Nephron progenitor cell (in vitro differentiated cells): ENCODE measurements around the gene MMGT1.

Experiments
- DNase-seq: peaks from one replicate; pipeline ENCODE4 v3.0.0; 2021
- H3K27ac Mint-ChIP-seq: 2 replicates; pipeline ENCODE4 v1.8.0; 2021; ENCODE audit warnings: mild to moderate bottlenecking, moderate library complexity, mixed read lengths
- H3K27me3 Mint-ChIP-seq: 2 replicates; pipeline ENCODE4 v1.8.0; 2021; ENCODE audit warnings: mild to moderate bottlenecking, low read depth, mixed read lengths; ENCODE audit not compliant: poor library complexity
- H3K36me3 Mint-ChIP-seq: 2 replicates; pipeline ENCODE4 v1.8.0; 2021; ENCODE audit warnings: low read depth, mixed read lengths
- H3K4me1 Mint-ChIP-seq: 2 replicates; pipeline ENCODE4 v1.8.0; 2021; ENCODE audit warnings: mixed read lengths
- H3K4me3 Mint-ChIP-seq: 2 replicates; pipeline ENCODE4 v1.8.0; 2021; ENCODE audit warnings: mild to moderate bottlenecking, moderate library complexity, mixed read lengths
- H3K9me3 Mint-ChIP-seq: 2 replicates; pipeline ENCODE4 v1.8.0; 2021; ENCODE audit warnings: mild to moderate bottlenecking, moderate library complexity, mixed read lengths
- TF ChIP-seq, protein P1 (sequence below): fragments of 200-600 bp; sonication (generic); IDR thresholded peaks from 2 replicates; pipeline ENCODE4 v1.5.0; 2021; ENCODE audit warnings: antibody characterized with exemption

Gene MMGT1

GRCh38 chrX:135973548-135974278 is at the start of gene MMGT1:
MMGT1 (minus strand) TSS chrX:135973988; CDS start chrX:135973675, 313 bp downstream.
- peak; percentile 76 for DNase-seq
- Mint-ChIP-seq H3K36me3 (no peaks in the 10 kb centered on the region), H3K4me3 (peak within 1 kb of the TSS; percentile 92), H3K9me3 (peaks cover 46% of the 10 kb centered on the region), H3K4me1 (peaks cover 29% of the 10 kb centered on the region), H3K27me3 (peaks cover 7% of the 10 kb centered on the region), H3K27ac (peak within 1 kb of the TSS; percentile 100)
- TF ChIP-seq, protein P1, sequence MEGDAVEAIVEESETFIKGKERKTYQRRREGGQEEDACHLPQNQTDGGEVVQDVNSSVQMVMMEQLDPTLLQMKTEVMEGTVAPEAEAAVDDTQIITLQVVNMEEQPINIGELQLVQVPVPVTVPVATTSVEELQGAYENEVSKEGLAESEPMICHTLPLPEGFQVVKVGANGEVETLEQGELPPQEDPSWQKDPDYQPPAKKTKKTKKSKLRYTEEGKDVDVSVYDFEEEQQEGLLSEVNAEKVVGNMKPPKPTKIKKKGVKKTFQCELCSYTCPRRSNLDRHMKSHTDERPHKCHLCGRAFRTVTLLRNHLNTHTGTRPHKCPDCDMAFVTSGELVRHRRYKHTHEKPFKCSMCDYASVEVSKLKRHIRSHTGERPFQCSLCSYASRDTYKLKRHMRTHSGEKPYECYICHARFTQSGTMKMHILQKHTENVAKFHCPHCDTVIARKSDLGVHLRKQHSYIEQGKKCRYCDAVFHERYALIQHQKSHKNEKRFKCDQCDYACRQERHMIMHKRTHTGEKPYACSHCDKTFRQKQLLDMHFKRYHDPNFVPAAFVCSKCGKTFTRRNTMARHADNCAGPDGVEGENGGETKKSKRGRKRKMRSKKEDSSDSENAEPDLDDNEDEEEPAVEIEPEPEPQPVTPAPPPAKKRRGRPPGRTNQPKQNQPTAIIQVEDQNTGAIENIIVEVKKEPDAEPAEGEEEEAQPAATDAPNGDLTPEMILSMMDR, result no peak

GRCh38 chrX:136021903-136022302 is 48.1 kb upstream of the MMGT1 start:
- H3K4me3 Mint-ChIP-seq, result no peak overlapping the region
- no peak for DNase-seq
- no peaks in the 10 kb centered on the region for H3K27me3 Mint-ChIP-seq
- no peaks in the 10 kb centered on the region for H3K4me1 Mint-ChIP-seq
- peaks cover 21% of the 10 kb centered on the region for H3K9me3 Mint-ChIP-seq
- H3K27ac Mint-ChIP-seq, result no peak overlapping the region
- TF ChIP-seq, protein P1, result no peak
- H3K36me3 Mint-ChIP-seq, result peaks cover 46% of the 10 kb centered on the region

DNA sequence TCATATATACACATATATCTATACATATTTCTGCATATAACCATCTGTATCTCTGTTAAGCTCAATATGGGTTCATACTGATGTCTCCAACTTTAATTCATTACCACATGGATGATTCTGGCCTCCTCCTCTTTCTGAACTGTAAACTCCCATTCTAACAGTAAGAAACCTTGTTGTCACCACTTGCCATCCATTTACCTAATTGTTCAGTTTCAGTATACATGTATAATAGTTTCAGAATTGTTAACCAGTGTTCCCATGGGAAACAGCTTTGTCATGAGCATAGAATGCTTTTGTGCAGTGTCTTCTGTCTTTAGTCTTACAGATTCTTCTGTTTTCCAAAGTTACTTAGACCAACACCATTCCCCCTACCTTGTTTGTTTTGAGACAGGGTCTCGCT is 47.4 kb upstream of the MMGT1 start:
- no peak overlapping the region for H3K4me3 Mint-ChIP-seq

GRCh38 chrX:136019226-136019625 is 45.4 kb upstream of the MMGT1 start:
- peaks cover 27% of the 10 kb centered on the region for H3K9me3 Mint-ChIP-seq
- no peaks in the 10 kb centered on the region for H3K27me3 Mint-ChIP-seq

More for the DNA sequence above, 47.4 kb upstream of the MMGT1 start:
- DNase-seq, result no peak
- Mint-ChIP-seq H3K4me1 (no peaks in the 10 kb centered on the region), H3K36me3 (peaks cover 48% of the 10 kb centered on the region), H3K9me3 (peaks cover 21% of the 10 kb centered on the region), H3K27me3 (no peaks in the 10 kb centered on the region), H3K27ac (no peak overlapping the region)
- TF ChIP-seq, protein P1, result no peak

DNA sequence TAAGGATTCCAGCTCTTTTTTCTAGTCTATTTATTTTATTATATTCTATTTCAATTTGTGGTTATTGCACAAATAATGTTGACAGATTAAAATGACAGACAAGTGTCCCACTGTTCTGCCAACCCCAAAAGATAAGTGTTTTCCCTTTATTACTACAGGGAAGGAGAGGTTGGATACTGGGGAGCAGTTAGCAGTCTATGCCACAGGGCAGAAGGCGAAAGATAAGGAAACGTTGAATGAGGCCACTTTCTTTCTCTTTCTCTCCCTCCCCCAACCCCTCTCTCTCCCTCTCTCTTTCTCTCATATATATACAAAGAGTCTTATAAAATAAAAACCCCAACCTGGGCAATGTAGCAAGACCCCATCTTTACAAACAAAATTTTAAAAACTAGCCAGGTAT is 43.1 kb upstream of the MMGT1 start:
- Mint-ChIP-seq H3K9me3 (peaks cover 37% of the 10 kb centered on the region), H3K4me3 (no peak overlapping the region), H3K4me1 (peaks cover 7% of the 10 kb centered on the region), H3K36me3 (peaks cover 58% of the 10 kb centered on the region), H3K27me3 (no peaks in the 10 kb centered on the region), H3K27ac (peak overlapping the region; percentile 36)
- no peak for DNase-seq
- TF ChIP-seq, protein P1, result no peak

More at GRCh38 chrX:136019226-136019625, 45.4 kb upstream of the MMGT1 start:
- Mint-ChIP-seq H3K4me1 (no peaks in the 10 kb centered on the region), H3K27ac (no peak overlapping the region), H3K4me3 (no peak overlapping the region), H3K36me3 (peaks cover 52% of the 10 kb centered on the region)
- TF ChIP-seq, protein P1, result no peak
- DNase-seq, result no peak

DNA sequence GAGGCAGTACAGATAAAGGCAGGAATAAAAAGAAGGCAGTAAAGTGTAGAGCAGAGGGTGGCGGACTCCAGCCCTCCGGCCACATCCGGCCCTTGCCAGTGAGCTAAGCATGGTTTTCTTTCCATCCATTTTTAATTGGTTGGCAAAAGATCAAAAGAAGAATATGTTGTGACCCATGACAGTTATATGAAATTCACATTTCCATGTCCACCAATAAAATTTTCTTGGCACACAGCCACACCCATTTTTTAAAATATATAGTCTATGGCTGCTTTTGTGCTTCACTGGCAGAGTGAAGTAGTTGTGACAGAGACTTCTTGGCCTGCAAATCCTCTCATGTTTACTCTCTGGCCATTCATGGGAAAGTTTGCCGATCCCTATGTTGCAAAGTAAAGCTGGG is 41.2 kb upstream of the MMGT1 start:
- peaks cover 48% of the 10 kb centered on the region for H3K36me3 Mint-ChIP-seq
- H3K27me3 Mint-ChIP-seq, result no peaks in the 10 kb centered on the region
- TF ChIP-seq, protein P1, result no peak
- no peak for DNase-seq
- no peak overlapping the region for H3K4me3 Mint-ChIP-seq
- peaks cover 39% of the 10 kb centered on the region for H3K9me3 Mint-ChIP-seq
- peak overlapping the region; percentile 10 for H3K27ac Mint-ChIP-seq
- H3K4me1 Mint-ChIP-seq, result peaks cover 7% of the 10 kb centered on the region
